NCI-H446 (cell line): ENCODE data around the gene PPP2R5E.
A peak's percentile ranks its signal among the peaks of the same experiment; 100 is the strongest.
"Not testable (repeated sequence)": the region's sequence is repeated elsewhere in the genome, so short reads cannot be mapped to it uniquely, and the experiment has no call there.

Source experiments
- DNase-seq, 2 experiments: peaks; one replicate each; lab custom pipeline; 2025; lab: John Stamatoyannopoulos, UW

The PPP2R5E gene

GRCh38 chr14:63378444-63378843 is 164.7 kb downstream of the PPP2R5E start:
- DNase-seq = no peak

GRCh38 chr14:63375769-63376168 is 167.4 kb downstream of the PPP2R5E start:
- DNase-seq = no peak

GRCh38 chr14:63371613-63372012 is 171.6 kb downstream of the PPP2R5E start:
- DNase-seq = not testable (repeated sequence)

- no peak for DNase-seq
These were observed 172.1 kb downstream of the PPP2R5E start for GRCh38 chr14:63371033-63371432.

GRCh38 chr14:63367742-63368364 is 175.3 kb downstream of the PPP2R5E start:
- DNase-seq = no peak

GRCh38 chr14:63362389-63362819 is 180.8 kb downstream of the PPP2R5E start:
- DNase-seq = no peak

- no peak for DNase-seq
These were observed 181.4 kb downstream of the PPP2R5E start for GRCh38 chr14:63361790-63362189.

- DNase-seq = no peak
These were observed 185.3 kb downstream of the PPP2R5E start for GRCh38 chr14:63357841-63358240.

GRCh38 chr14:63345826-63346225 is 197.4 kb downstream of the PPP2R5E start:
- no peak for DNase-seq

GRCh38 chr14:63344336-63344735 is 198.8 kb downstream of the PPP2R5E start:
- DNase-seq = no peak

- peak in 1 of 2 experiments; percentile 57 for DNase-seq
These were observed 199.3 kb downstream of the PPP2R5E start for GRCh38 chr14:63343878-63344277.

GRCh38 chr14:63342371-63342770 is 200.8 kb downstream of the PPP2R5E start:
- peak in 1 of 2 experiments; percentile 18 for DNase-seq

GRCh38 chr14:63328787-63329737 is 214.1 kb downstream of the PPP2R5E start:
- DNase-seq = no peak

GRCh38 chr14:63326840-63327239 is 216.3 kb downstream of the PPP2R5E start:
- no peak for DNase-seq

GRCh38 chr14:63322897-63323573 is 220.1 kb downstream of the PPP2R5E start:
- no peak for DNase-seq

- no peak for DNase-seq
These were observed 220.7 kb downstream of the PPP2R5E start for GRCh38 chr14:63322472-63322871.
